SH-SY5Y (cell line): ENCODE results near the gene CRAMP1.

ENCODE experiments used
- GATA2 ChIP-seq: IDR thresholded peaks from 2 replicates; pipeline ENCODE4 v1.6.1; 2011; ENCODE audit warnings: mild to moderate bottlenecking, low read depth, low read length
- GATA3 ChIP-seq: IDR thresholded peaks from 2 replicates; pipeline ENCODE4 v1.6.1; 2011; ENCODE audit warnings: low read depth, mild to moderate bottlenecking, low read length, moderate library complexity

GRCh38 chr16:1700246-1700645 lies 88.1 kb downstream of the CRAMP1 start:
- TF ChIP-seq GATA3, result no peak
- no peak for TF ChIP-seq GATA2
